Measurements from ENCODE around the gene RPS19.

GRCh38 chr19:41915021-41915775 lies 55.1 kb downstream of the RPS19 start:
- TF ChIP-seq SIN3A (IDR thresholded peaks at IDR 0.05; ENCODE audit: borderline replicate concordance, insufficient read depth, low read depth, low read length) = no peak
- no peak for TF ChIP-seq CTCF (IDR thresholded peaks at IDR 0.05)
